ENCODE results near the gene OR7G3.

Gene OR7G3

DNA sequence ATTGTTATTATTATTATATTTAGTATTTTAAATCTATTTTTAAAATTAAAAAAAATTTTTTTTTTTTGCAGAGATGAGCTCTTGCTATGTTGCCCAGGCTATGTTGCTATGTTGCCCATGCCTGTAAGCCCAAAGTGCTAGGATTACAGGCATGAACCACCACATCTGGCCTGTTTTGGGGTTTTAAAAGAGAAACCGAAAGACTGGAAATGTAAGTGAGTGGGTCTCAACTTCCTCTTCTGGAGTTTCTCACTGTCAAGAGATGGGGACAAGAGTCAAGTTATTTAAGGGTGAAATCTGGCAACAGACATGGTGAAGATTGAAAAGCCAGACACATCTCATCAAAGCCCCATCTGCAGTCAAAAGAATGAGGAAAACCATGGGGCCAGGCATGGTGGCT lies 4.2 kb upstream of the OR7G3 start:
- H3K9me2 ChIP-seq (replicated peaks; ENCODE audit: insufficient read depth, low read length) = no peaks in the 10 kb centered on the region
- no peaks in the 10 kb centered on the region for H3F3A ChIP-seq (ENCODE audit: insufficient read depth, low read length)
- no peaks in the 10 kb centered on the region for H3K36me3 ChIP-seq (replicated peaks; ENCODE audit: insufficient read depth, low read length)
- no peak overlapping the region for H3K4me2 ChIP-seq (ENCODE audit: low read depth, low read length)
- H3K9me3 ChIP-seq (replicated peaks; ENCODE audit: insufficient read depth, low read length) = no peaks in the 10 kb centered on the region
- no peak for DNase-seq
- H3K27me3 ChIP-seq (replicated peaks; ENCODE audit: insufficient read depth, low read length) = peaks cover 14% of the 10 kb centered on the region
- no peak overlapping the region for H2AFZ ChIP-seq (ENCODE audit: low read length)
- no peak overlapping the region for H3K27ac ChIP-seq (ENCODE audit: low read length)
- H3K9ac ChIP-seq (ENCODE audit: low read length) = no peak overlapping the region
- no peaks in the 10 kb centered on the region for H3K4me1 ChIP-seq (ENCODE audit: low read length)
- no peaks in the 10 kb centered on the region for H4K20me1 ChIP-seq (ENCODE audit: insufficient read depth, low read length)
- H3K4me3 ChIP-seq (ENCODE audit: low read length) = no peak overlapping the region
- TF ChIP-seq EZH2phosphoT487 (IDR thresholded peaks at IDR 0.05; ENCODE audit: low read length) (no peak), EZH2 (optimal IDR thresholded peaks at IDR 0.05; ENCODE audit: low read depth, low read length) (no peak)
- TF ChIP-seq, protein P1, sequence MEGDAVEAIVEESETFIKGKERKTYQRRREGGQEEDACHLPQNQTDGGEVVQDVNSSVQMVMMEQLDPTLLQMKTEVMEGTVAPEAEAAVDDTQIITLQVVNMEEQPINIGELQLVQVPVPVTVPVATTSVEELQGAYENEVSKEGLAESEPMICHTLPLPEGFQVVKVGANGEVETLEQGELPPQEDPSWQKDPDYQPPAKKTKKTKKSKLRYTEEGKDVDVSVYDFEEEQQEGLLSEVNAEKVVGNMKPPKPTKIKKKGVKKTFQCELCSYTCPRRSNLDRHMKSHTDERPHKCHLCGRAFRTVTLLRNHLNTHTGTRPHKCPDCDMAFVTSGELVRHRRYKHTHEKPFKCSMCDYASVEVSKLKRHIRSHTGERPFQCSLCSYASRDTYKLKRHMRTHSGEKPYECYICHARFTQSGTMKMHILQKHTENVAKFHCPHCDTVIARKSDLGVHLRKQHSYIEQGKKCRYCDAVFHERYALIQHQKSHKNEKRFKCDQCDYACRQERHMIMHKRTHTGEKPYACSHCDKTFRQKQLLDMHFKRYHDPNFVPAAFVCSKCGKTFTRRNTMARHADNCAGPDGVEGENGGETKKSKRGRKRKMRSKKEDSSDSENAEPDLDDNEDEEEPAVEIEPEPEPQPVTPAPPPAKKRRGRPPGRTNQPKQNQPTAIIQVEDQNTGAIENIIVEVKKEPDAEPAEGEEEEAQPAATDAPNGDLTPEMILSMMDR (IDR thresholded peaks at IDR 0.05; ENCODE audit: low read length) = no peak
- H3K79me2 ChIP-seq (ENCODE audit: low read length) = no peaks in the 10 kb centered on the region

DNA sequence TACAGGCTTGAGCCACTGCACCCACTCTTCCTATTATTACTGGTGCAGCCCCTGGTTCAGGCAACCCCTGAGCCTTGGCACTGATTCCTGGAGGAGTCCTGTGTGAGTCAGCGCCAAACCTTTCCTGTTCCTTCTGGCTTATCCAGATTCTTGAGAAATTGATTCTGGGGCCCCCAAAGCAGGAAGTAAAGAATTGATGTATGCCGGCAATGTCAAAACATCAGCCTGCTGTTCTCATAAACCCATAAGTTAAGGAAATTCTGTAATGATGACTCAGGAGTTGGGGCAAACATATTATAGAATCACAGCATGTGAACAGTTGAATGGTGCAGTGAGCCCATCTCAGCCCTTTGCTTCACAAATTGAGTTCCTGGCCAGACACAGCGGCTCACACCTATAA lies 1.4 kb upstream of the OR7G3 start:
- no peaks in the 10 kb centered on the region for H3K9me2 ChIP-seq (replicated peaks; ENCODE audit: insufficient read depth, low read length)
- no peak overlapping the region for H2AFZ ChIP-seq (ENCODE audit: low read length)
- no peaks in the 10 kb centered on the region for H3K4me1 ChIP-seq (ENCODE audit: low read length)
- no peaks in the 10 kb centered on the region for H3F3A ChIP-seq (ENCODE audit: insufficient read depth, low read length)
- no peak overlapping the region for H3K4me2 ChIP-seq (ENCODE audit: low read depth, low read length)
- H4K20me1 ChIP-seq (ENCODE audit: insufficient read depth, low read length) = no peaks in the 10 kb centered on the region
- no peaks in the 10 kb centered on the region for H3K79me2 ChIP-seq (ENCODE audit: low read length)
- H3K9me3 ChIP-seq (replicated peaks; ENCODE audit: insufficient read depth, low read length) = no peaks in the 10 kb centered on the region
- TF ChIP-seq, protein P1 (IDR thresholded peaks at IDR 0.05; ENCODE audit: low read length) = no peak
- TF ChIP-seq EZH2phosphoT487 (IDR thresholded peaks at IDR 0.05; ENCODE audit: low read length) (no peak), EZH2 (optimal IDR thresholded peaks at IDR 0.05; ENCODE audit: low read depth, low read length) (no peak)
- DNase-seq = no peak
- H3K27ac ChIP-seq (ENCODE audit: low read length) = no peak overlapping the region
- H3K36me3 ChIP-seq (replicated peaks; ENCODE audit: insufficient read depth, low read length) = no peaks in the 10 kb centered on the region
- H3K27me3 ChIP-seq (replicated peaks; ENCODE audit: insufficient read depth, low read length) = peaks cover 9% of the 10 kb centered on the region
- H3K9ac ChIP-seq (ENCODE audit: low read length) = no peak overlapping the region
- H3K4me3 ChIP-seq (ENCODE audit: low read length) = no peak overlapping the region

DNA sequence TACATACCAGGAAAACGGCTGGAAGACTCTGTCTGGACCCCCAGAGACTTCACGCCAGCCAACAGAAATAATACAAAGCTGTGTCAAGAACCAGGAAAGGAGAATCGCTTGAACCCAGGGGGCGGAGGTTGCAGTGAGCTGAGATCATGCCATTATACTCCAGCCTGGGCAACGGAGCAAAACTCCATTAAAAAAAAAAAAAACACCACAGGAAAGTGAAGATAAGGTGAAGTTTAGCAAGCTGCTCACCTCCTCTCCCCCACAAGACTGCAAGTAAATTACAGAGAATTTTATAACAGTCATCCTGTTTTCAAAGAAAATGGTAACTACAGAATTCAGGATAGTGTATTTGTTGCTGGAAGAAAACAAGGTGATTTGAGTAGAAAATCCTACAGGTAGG lies 10.2 kb downstream of the OR7G3 start:
- no peaks in the 10 kb centered on the region for H3K36me3 ChIP-seq (replicated peaks; ENCODE audit: insufficient read depth, low read length)
- no peaks in the 10 kb centered on the region for H3K4me1 ChIP-seq (ENCODE audit: low read length)
- no peaks in the 10 kb centered on the region for H3F3A ChIP-seq (ENCODE audit: insufficient read depth, low read length)
- TF ChIP-seq EZH2phosphoT487 (IDR thresholded peaks at IDR 0.05; ENCODE audit: low read length) = no peak
- no peak for TF ChIP-seq EZH2 (optimal IDR thresholded peaks at IDR 0.05; ENCODE audit: low read depth, low read length)
- TF ChIP-seq, protein P1 (IDR thresholded peaks at IDR 0.05; ENCODE audit: low read length) = no peak
- no peaks in the 10 kb centered on the region for H3K9me2 ChIP-seq (replicated peaks; ENCODE audit: insufficient read depth, low read length)
- no peak overlapping the region for H3K4me2 ChIP-seq (ENCODE audit: low read depth, low read length)
- no peaks in the 10 kb centered on the region for H3K9me3 ChIP-seq (replicated peaks; ENCODE audit: insufficient read depth, low read length)
- H4K20me1 ChIP-seq (ENCODE audit: insufficient read depth, low read length) = no peaks in the 10 kb centered on the region
- H3K4me3 ChIP-seq (ENCODE audit: low read length) = no peak overlapping the region
- no peak for DNase-seq
- no peak overlapping the region for H2AFZ ChIP-seq (ENCODE audit: low read length)
- H3K9ac ChIP-seq (ENCODE audit: low read length) = no peak overlapping the region
- no peak overlapping the region for H3K27ac ChIP-seq (ENCODE audit: low read length)
- no peaks in the 10 kb centered on the region for H3K79me2 ChIP-seq (ENCODE audit: low read length)
- peaks cover 25% of the 10 kb centered on the region for H3K27me3 ChIP-seq (replicated peaks; ENCODE audit: insufficient read depth, low read length)

All from MM.1S (cell line).